H9 (cell line): ENCODE results near the gene TNFRSF6B. TPM values are rescaled to one million over a fixed set of nuclear protein-coding genes. Genes with fewer than 3 reads are reported as not detected.
A peak's percentile ranks its signal among the peaks of the same experiment; 100 is the strongest.

Experiments used
- DNase-seq: peaks from one replicate; pipeline ENCODE4 v3.0.0-alpha.2; 2017
- H2AFZ ChIP-seq: one replicate; pipeline ENCODE4 v1.6.1; 2013; ENCODE audit warnings: mild to moderate bottlenecking, low read length, control low read depth, moderate library complexity
- H2AK5ac ChIP-seq: 2 replicates; pipeline ENCODE4 v1.6.1; 2013; ENCODE audit warnings: low read length, control low read depth, mixed read lengths; ENCODE audit not compliant: insufficient read length
- H2BK120ac ChIP-seq: one replicate; pipeline ENCODE4 v1.6.1; 2013; ENCODE audit warnings: low read depth, mild to moderate bottlenecking, low read length, control low read depth, inconsistent platforms; ENCODE audit not compliant: poor library complexity, severe bottlenecking
- H2BK12ac ChIP-seq: 2 replicates; pipeline ENCODE4 v1.6.1; 2013; ENCODE audit warnings: low read length, control low read depth, mixed read lengths, low read depth; ENCODE audit not compliant: insufficient read length
- H2BK15ac ChIP-seq: 2 replicates; pipeline ENCODE4 v1.6.1; 2013; ENCODE audit warnings: low read depth, low read length, control low read depth
- H2BK20ac ChIP-seq: one replicate; pipeline ENCODE4 v1.6.1; 2013; ENCODE audit warnings: low read depth, mild to moderate bottlenecking, low read length, control low read depth, inconsistent platforms; ENCODE audit not compliant: poor library complexity, severe bottlenecking
- H2BK5ac ChIP-seq: 2 replicates; pipeline ENCODE4 v1.6.1; 2013; ENCODE audit warnings: low read length, control low read depth, mixed read lengths; ENCODE audit not compliant: insufficient read length
- H3K14ac ChIP-seq: 2 replicates; pipeline ENCODE4 v1.6.1; 2013; ENCODE audit warnings: low read length, control low read depth; ENCODE audit not compliant: insufficient read depth
- H3K18ac ChIP-seq: 2 replicates; pipeline ENCODE4 v1.6.1; 2013; ENCODE audit warnings: low read depth, mild to moderate bottlenecking, mixed read lengths, low read length, control low read depth; ENCODE audit not compliant: insufficient read length
- H3K23ac ChIP-seq: 2 replicates; pipeline ENCODE4 v1.6.1; 2013; ENCODE audit warnings: low read length, control low read depth, mixed read lengths, low read depth; ENCODE audit not compliant: insufficient read length
- H3K23me2 ChIP-seq: 2 replicates; pipeline ENCODE4 v1.6.1; 2013; ENCODE audit warnings: low read depth, mild to moderate bottlenecking, mixed read lengths, low read length, control low read depth; ENCODE audit not compliant: insufficient read length, poor library complexity, severe bottlenecking
- H3K27ac ChIP-seq: 2 replicates; pipeline ENCODE4 v1.5.1; 2013; ENCODE audit warnings: low read length, control low read depth, mixed read lengths, low read depth; ENCODE audit not compliant: insufficient read length
- H3K27me3 ChIP-seq: 2 replicates; pipeline ENCODE4 v1.6.1; 2013; ENCODE audit warnings: low read length, control low read depth, inconsistent platforms; ENCODE audit not compliant: insufficient read depth
- H3K4ac ChIP-seq: 2 replicates; pipeline ENCODE4 v1.6.1; 2013; ENCODE audit warnings: low read depth, mild to moderate bottlenecking, control low read depth, inconsistent platforms, low read length, moderate library complexity
- H3K4me1 ChIP-seq: 2 replicates; pipeline ENCODE4 v1.6.1; 2013; ENCODE audit warnings: low read length, control low read depth, inconsistent platforms; ENCODE audit not compliant: insufficient read depth
- H3K4me2 ChIP-seq: 2 replicates; pipeline ENCODE4 v1.6.1; 2013; ENCODE audit warnings: low read length, control low read depth, mixed read lengths; ENCODE audit not compliant: insufficient read length, insufficient read depth
- H3K56ac ChIP-seq: 2 replicates; pipeline ENCODE4 v1.6.1; 2013; ENCODE audit warnings: low read depth, mild to moderate bottlenecking, mixed read lengths, low read length, control low read depth; ENCODE audit not compliant: insufficient read length
- H3K79me1 ChIP-seq: 2 replicates; pipeline ENCODE4 v1.6.1; 2013; ENCODE audit warnings: low read depth, mild to moderate bottlenecking, moderate library complexity, low read length, control low read depth, inconsistent platforms; ENCODE audit not compliant: insufficient read depth, poor library complexity, severe bottlenecking
- H3K79me2 ChIP-seq: 2 replicates; pipeline ENCODE4 v1.6.1; 2013; ENCODE audit warnings: low read length, control low read depth, inconsistent platforms; ENCODE audit not compliant: insufficient read depth
- H3K9ac ChIP-seq: 2 replicates; pipeline ENCODE4 v1.6.1; 2013; ENCODE audit warnings: low read length, control low read depth, mixed read lengths; ENCODE audit not compliant: insufficient read length; ENCODE audit errors: extremely low read depth
- H3K9me3 ChIP-seq: one replicate; pipeline ENCODE4 v1.6.1; 2013; ENCODE audit warnings: low read depth, low read length, inconsistent platforms; ENCODE audit not compliant: control insufficient read depth
- H3T11ph ChIP-seq: one replicate; pipeline ENCODE4 v1.6.1; 2013; ENCODE audit warnings: mild to moderate bottlenecking, low read length, control low read depth, inconsistent platforms
- H4K20me1 ChIP-seq: one replicate; pipeline ENCODE4 v1.6.1; 2013; ENCODE audit not compliant: control insufficient read depth, insufficient read length, insufficient read depth
- H4K5ac ChIP-seq: 2 replicates; pipeline ENCODE4 v1.6.1; 2013; ENCODE audit warnings: low read depth, mild to moderate bottlenecking, mixed read lengths, low read length, control low read depth; ENCODE audit not compliant: insufficient read length
- H4K8ac ChIP-seq: replicated peaks from 2 replicates; pipeline ENCODE4 v1.6.1; 2013; ENCODE audit warnings: low read length, control low read depth, mixed read lengths, low read depth; ENCODE audit not compliant: insufficient read length
- H4K91ac ChIP-seq: 2 replicates; pipeline ENCODE4 v1.6.1; 2013; ENCODE audit warnings: low read depth, mild to moderate bottlenecking, moderate library complexity, mixed read lengths, low read length, control low read depth; ENCODE audit not compliant: insufficient read length
- H3K27ac Mint-ChIP-seq, 3 experiments: 2 replicates in 2 of 3; 3 replicates in 1 of 3; pipeline ENCODE4 v1.8.0; 2020 to 2021; ENCODE audit warnings: mixed read lengths in 3 of 3, mild to moderate bottlenecking in 1 of 3, moderate library complexity in 1 of 3
- H3K27me3 Mint-ChIP-seq: 2 replicates; pipeline ENCODE4 v1.8.0; 2021; ENCODE audit warnings: low read depth, mild to moderate bottlenecking, moderate library complexity, mixed read lengths
- H3K36me3 Mint-ChIP-seq, 3 experiments: 2 replicates in 2 of 3; 3 replicates in 1 of 3; pipeline ENCODE4 v1.8.0; 2020 to 2021; ENCODE audit warnings: low read depth in 3 of 3, mixed read lengths in 3 of 3; ENCODE audit not compliant: insufficient read depth in 1 of 3
- H3K4me1 Mint-ChIP-seq, 2 experiments: 2 replicates each; pipeline ENCODE4 v1.8.0; 2020; ENCODE audit warnings: mixed read lengths in 2 of 2
- H3K4me3 Mint-ChIP-seq, 2 experiments: 2 replicates in 1 of 2; 3 replicates in 1 of 2; pipeline ENCODE4 v1.8.0; 2020 to 2021; ENCODE audit warnings: mild to moderate bottlenecking in 2 of 2, mixed read lengths in 2 of 2, moderate library complexity in 1 of 2
- H3K9me3 Mint-ChIP-seq, 2 experiments: 2 replicates in 1 of 2; 3 replicates in 1 of 2; pipeline ENCODE4 v1.8.0; 2020; ENCODE audit warnings: mild to moderate bottlenecking in 2 of 2, mixed read lengths in 2 of 2, moderate library complexity in 1 of 2
- CTCF ChIP-seq: fragments of 200-600 bp; sonication (generic); conservative IDR thresholded peaks from 3 replicates; pipeline ENCODE4 v1.8.0; 2021; ENCODE audit warnings: antibody characterized with exemption, mild to moderate bottlenecking
- WGBS: extraction: QIAGEN DNeasy Blood & Tissue Kit; methylation state at CpG from one replicate; pipeline ENCODE4 v1.1.7; 2013; ENCODE audit warnings: missing lambda C conversion rate, low lambda C conversion rate, mixed read lengths; ENCODE audit not compliant: insufficient read length; ENCODE audit errors: extremely low coverage; 5-methylcytosine and 5-hydroxymethylcytosine counted together
- total RNA-seq: library from RNA; stranded (reverse); gene quantifications from 2 replicates; pipeline ENCODE4 v1.2.1, GENCODE V29; 2021

Gene TNFRSF6B
- total RNA-seq, 1 experiment from 2014 or later = not detected

GRCh38 chr20:63739130-63740069 lies 42.9 kb downstream of the TNFRSF6B start, which contains the start of gene SLC2A4RG:
Gene SLC2A4RG (plus strand): TSS chr20:63739776. CDS start chr20:63739913, 137 bp downstream.
- Histone ChIP-seq H3K23ac (no peak within 1 kb of the TSS), H3K18ac (no peak within 1 kb of the TSS), H2BK5ac (no peak within 1 kb of the TSS), H3T11ph (no peak within 1 kb of the TSS), H2BK120ac (no peak within 1 kb of the TSS), H3K56ac (no peak within 1 kb of the TSS), H3K4me1 (no peaks in the 10 kb centered on the region), H3K4me2 (peak within 1 kb of the TSS; percentile 56), H2BK20ac (no peak within 1 kb of the TSS), H3K79me1 (no peaks in the 10 kb centered on the region), H3K79me2 (no peaks in the 10 kb centered on the region), H3K9ac (no peak within 1 kb of the TSS), H2BK15ac (no peak within 1 kb of the TSS), H3K27ac (no peak within 1 kb of the TSS), H4K5ac (no peak within 1 kb of the TSS), H4K91ac (no peak within 1 kb of the TSS), H4K20me1 (no peaks in the 10 kb centered on the region), H3K27me3 (no peaks in the 10 kb centered on the region), H3K4ac (no peak within 1 kb of the TSS), H3K9me3 (no peaks in the 10 kb centered on the region), H2AFZ (no peak within 1 kb of the TSS), H4K8ac (no peak within 1 kb of the TSS), H2AK5ac (no peak within 1 kb of the TSS), H2BK12ac (no peak within 1 kb of the TSS), H3K14ac (0 out of 2 replicates have a peak within 1 kb of the TSS, but pooled peaks have one; percentile 6), H3K23me2 (peaks cover 9% of the 10 kb centered on the region)
- peak; percentile 68 for DNase-seq
- no peak within 1 kb of the TSS for H3K27ac Mint-ChIP-seq
- WGBS = no CpG with 5 or more reads among the region's 136 CpGs
- no peaks in the 10 kb centered on the region; the same call in 1 of the 2 replicates for H3K27me3 Mint-ChIP-seq
- H3K4me3 Mint-ChIP-seq = peak within 1 kb of the TSS; percentile 65 to 76
- H3K9me3 Mint-ChIP-seq = no peaks in the 10 kb centered on the region
- peaks cover 0 to 18% (median 11%) of the 10 kb centered on the region in 3 experiments; a peak in 5 of 7 replicates for H3K36me3 Mint-ChIP-seq
- no peak for TF ChIP-seq CTCF
- peaks cover 0 to 2% of the 10 kb centered on the region in 2 experiments; a peak in 1 of 4 replicates for H3K4me1 Mint-ChIP-seq
